Fibroblast of lung (primary cell): ENCODE results near the gene SCD5. TPM values are rescaled to one million over a fixed set of nuclear protein-coding genes. Genes with fewer than 3 reads are reported as not detected.

Experiments
- DNase-seq, 2 donors: peaks; one replicate each; pipeline versions ENCODE4 v3.0.0 to v3.0.0-alpha.2; 2010; ENCODE audit warnings: low read depth in 2 of 2
- H2AFZ ChIP-seq: 2 replicates; pipeline ENCODE4 v1.5.1; 2012; ENCODE audit warnings: low read length, control low read depth, inconsistent platforms
- H3K27ac ChIP-seq: 2 replicates; pipeline ENCODE4 v1.5.1; 2011; ENCODE audit warnings: low read length, control low read depth; ENCODE audit not compliant: insufficient read depth
- H3K27me3 ChIP-seq: 2 replicates; pipeline ENCODE4 v1.5.1; 2011; ENCODE audit warnings: mild to moderate bottlenecking, low read length; ENCODE audit not compliant: control insufficient read depth, insufficient read depth
- H3K36me3 ChIP-seq: 2 replicates; pipeline ENCODE4 v1.5.1; 2011; ENCODE audit warnings: low read length; ENCODE audit not compliant: control insufficient read depth, insufficient read depth
- H3K4me1 ChIP-seq: 2 replicates; pipeline ENCODE4 v1.5.1; 2011; ENCODE audit warnings: low read length; ENCODE audit not compliant: control insufficient read depth, insufficient read depth; ENCODE audit errors: extremely low read depth
- H3K4me2 ChIP-seq: 2 replicates; pipeline ENCODE4 v1.5.1; 2011; ENCODE audit warnings: low read length, control low read depth; ENCODE audit not compliant: insufficient read depth; ENCODE audit errors: extremely low read depth
- H3K4me3 ChIP-seq, 4 experiments: fragments of 200-600 bp in 1 of 4; sonication (generic) in 1 of 4; replicated peaks in 1 of 4; 2 replicates each; pipeline ENCODE4 v1.5.1; 2011 to 2016; ENCODE audit warnings: low read length in 4 of 4, low read depth in 3 of 4, mild to moderate bottlenecking in 3 of 4, control low read depth in 2 of 4, inconsistent platforms in 1 of 4, mixed read lengths in 1 of 4; ENCODE audit not compliant: insufficient read depth in 1 of 4; ENCODE audit errors: control extremely low read depth in 1 of 4
- H3K79me2 ChIP-seq: 2 replicates; pipeline ENCODE4 v1.5.1; 2012; ENCODE audit warnings: mild to moderate bottlenecking, low read length, inconsistent platforms; ENCODE audit not compliant: control insufficient read depth, insufficient read depth
- H3K9ac ChIP-seq: 2 replicates; pipeline ENCODE4 v1.5.1; 2011; ENCODE audit warnings: mild to moderate bottlenecking, low read length, control low read depth; ENCODE audit not compliant: insufficient read depth
- H3K9me3 ChIP-seq: 2 replicates; pipeline ENCODE4 v1.5.1; 2012; ENCODE audit warnings: low read depth, low read length; ENCODE audit not compliant: control insufficient read depth, insufficient read depth
- H4K20me1 ChIP-seq: 2 replicates; pipeline ENCODE4 v1.5.1; 2011; ENCODE audit warnings: low read length; ENCODE audit not compliant: control insufficient read depth, insufficient read depth; ENCODE audit errors: extremely low read depth
- CTCF ChIP-seq, 2 donors: IDR thresholded peaks in 1 of 2; conservative IDR thresholded peaks in 1 of 2; 1 replicate in 1 of 2; 2 replicates in 1 of 2; pipeline ENCODE4 v1.5.1; 2011 to 2012; ENCODE audit warnings: low read length in 2 of 2, control low read depth in 1 of 2, inconsistent platforms in 1 of 2, low read depth in 1 of 2, mild to moderate bottlenecking in 1 of 2
- EZH2 ChIP-seq: IDR thresholded peaks from 2 replicates; pipeline ENCODE4 v1.5.1; 2012; ENCODE audit warnings: low read length, control low read depth, mild to moderate bottlenecking; ENCODE audit errors: missing control alignments
- polyA plus RNA-seq, 2 donors: library from polyadenylated mRNA; depleted of rRNA in 1 of 2; stranded (reverse) in 1 of 2; unstranded in 1 of 2; fragments of >200 nt; gene quantifications; 2 replicates each; pipeline ENCODE4 v1.2.1, GENCODE V29; 2011 to 2012; ENCODE audit warnings: missing spikeins in 1 of 2
- total RNA-seq: library from RNA; depleted of rRNA; stranded (reverse); fragments of >200 nt; gene quantifications from 2 replicates; pipeline ENCODE4 v1.2.1, GENCODE V29; 2014

SCD5 gene
- total and polyA plus RNA-seq, 2 donors (not counting 1 experiment from before 2014, with no cell fraction given) = 4.9 to 11.4 TPM

DNA sequence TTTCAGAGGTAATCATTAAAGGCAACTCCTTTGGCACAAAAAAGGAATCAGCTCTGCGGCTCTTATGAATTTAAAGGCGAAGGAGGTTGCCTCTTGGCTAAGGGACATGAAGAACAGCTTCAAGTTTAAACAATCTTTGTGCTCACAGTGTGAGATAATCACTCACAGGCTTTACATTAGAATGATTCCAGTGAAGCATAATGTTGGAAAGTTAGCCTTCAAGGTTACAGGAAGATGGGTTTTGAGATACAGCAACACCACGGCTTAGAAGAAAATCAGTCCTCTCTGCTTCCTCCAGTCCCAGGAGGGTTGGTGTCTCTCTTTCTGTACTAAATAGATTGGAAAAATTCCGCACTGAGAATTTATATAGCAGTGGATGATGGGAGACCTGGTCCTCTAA, 11.6 kb upstream of the SCD5 start:
- Histone ChIP-seq H3K4me1 (no peaks in the 10 kb centered on the region), H3K4me2 (no peak overlapping the region), H4K20me1 (no peaks in the 10 kb centered on the region), H3K27me3 (no peaks in the 10 kb centered on the region), H2AFZ (no peak overlapping the region), H3K27ac (no peak overlapping the region), H3K79me2 (no peaks in the 10 kb centered on the region), H3K36me3 (no peaks in the 10 kb centered on the region), H3K9ac (no peak overlapping the region), H3K9me3 (no peaks in the 10 kb centered on the region), H3K4me3 (no peak overlapping the region)
- TF ChIP-seq CTCF (conservative IDR thresholded peaks at IDR 0.05 in 1 of 2, IDR thresholded peaks at IDR 0.05 in 1 of 2; ENCODE audit: low read depth in 1 of 2, low read length in 2 of 2) (no peak), EZH2 (no peak)
- DNase-seq = no peak

- TF ChIP-seq CTCF (conservative IDR thresholded peaks at IDR 0.05 in 1 of 2, IDR thresholded peaks at IDR 0.05 in 1 of 2; ENCODE audit: low read depth in 1 of 2, low read length in 2 of 2) (no peak), EZH2 (no peak)
- Histone ChIP-seq H3K36me3 (no peaks in the 10 kb centered on the region), H3K9me3 (no peaks in the 10 kb centered on the region)
Measured at GRCh38 chr4:82809619-82810018, 11.0 kb upstream of the SCD5 start.

DNA sequence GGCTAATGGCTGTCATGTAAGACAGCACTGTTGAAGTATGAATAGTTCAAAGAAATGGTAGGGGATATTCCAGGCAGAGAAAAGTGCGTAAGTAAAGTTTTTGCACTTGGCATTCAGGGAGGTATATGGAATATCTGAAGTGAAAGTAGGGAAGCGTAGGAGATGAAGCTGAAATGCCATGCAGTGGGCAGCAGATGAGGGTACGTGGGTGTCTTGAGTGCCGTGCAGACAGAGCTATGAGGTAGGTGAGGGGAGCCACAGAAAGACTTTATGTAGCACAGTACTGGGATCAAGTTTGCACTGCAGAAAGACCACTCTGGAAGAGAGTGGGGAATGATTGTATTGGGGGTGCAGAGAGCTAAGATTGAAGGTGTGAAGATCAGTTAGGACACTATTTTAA, 5.2 kb upstream of the SCD5 start:
- Histone ChIP-seq H3K27ac (no peak overlapping the region), H3K4me1 (no peaks in the 10 kb centered on the region), H4K20me1 (no peaks in the 10 kb centered on the region), H2AFZ (no peak overlapping the region), H3K79me2 (no peaks in the 10 kb centered on the region), H3K36me3 (no peaks in the 10 kb centered on the region), H3K4me3 (no peak overlapping the region), H3K4me2 (no peak overlapping the region), H3K9ac (no peak overlapping the region), H3K9me3 (no peaks in the 10 kb centered on the region), H3K27me3 (peaks cover 3% of the 10 kb centered on the region)
- no peak for TF ChIP-seq EZH2
- no peak for TF ChIP-seq CTCF (conservative IDR thresholded peaks at IDR 0.05 in 1 of 2, IDR thresholded peaks at IDR 0.05 in 1 of 2; ENCODE audit: low read depth in 1 of 2, low read length in 2 of 2)
- no peak for DNase-seq

More at GRCh38 chr4:82809619-82810018, 11.0 kb upstream of the SCD5 start:
- DNase-seq = no peak
- Histone ChIP-seq H3K4me2 (no peak overlapping the region), H3K79me2 (no peaks in the 10 kb centered on the region), H3K4me1 (no peaks in the 10 kb centered on the region), H3K9ac (no peak overlapping the region), H3K4me3 (no peak overlapping the region), H3K27me3 (no peaks in the 10 kb centered on the region), H4K20me1 (no peaks in the 10 kb centered on the region), H2AFZ (no peak overlapping the region), H3K27ac (no peak overlapping the region)
